Esophagus squamous epithelium (tissue), 5 donors: ENCODE data around the gene CORIN. TPM values are rescaled to one million over a fixed set of nuclear protein-coding genes. Genes with fewer than 3 reads are reported as not detected.
"Not testable (repeated sequence)": the region's sequence is repeated elsewhere in the genome, so short reads cannot be mapped to it uniquely, and the experiment has no call there.

Experiments
- DNase-seq: peaks from one replicate; lab custom pipeline; 2025; lab: John Stamatoyannopoulos, UW
- H3K27ac ChIP-seq, 4 donors: fragments of 200-600 bp; sonication (generic); one replicate each; pipeline ENCODE4 v1.5.1; 2016 to 2019; ENCODE audit warnings: mild to moderate bottlenecking in 1 of 4
- H3K27me3 ChIP-seq, 4 donors: fragments of 200-600 bp; sonication (generic); 1 replicate in 3 of 4; 2 replicates in 1 of 4; pipeline versions ENCODE4 v1.5.1 to v1.6.0; 2017 to 2021; ENCODE audit warnings: antibody characterized with exemption in 1 of 4
- H3K36me3 ChIP-seq, 3 donors: fragments of 200-600 bp; sonication (generic); one replicate each; pipeline ENCODE4 v1.5.1; 2016 to 2019
- H3K4me1 ChIP-seq, 3 donors: fragments of 200-600 bp; sonication (generic); one replicate each; pipeline ENCODE4 v1.5.1; 2017 to 2019
- H3K4me3 ChIP-seq, 4 donors: fragments of 200-600 bp; sonication (generic); 1 replicate in 3 of 4; 2 replicates in 1 of 4; pipeline ENCODE4 v1.5.1; 2016 to 2019; ENCODE audit warnings: mild to moderate bottlenecking in 2 of 4, moderate library complexity in 1 of 4
- H3K9me3 ChIP-seq, 3 donors: fragments of 200-600 bp; sonication (generic); one replicate each; pipeline ENCODE4 v1.5.1; 2016 to 2019
- CTCF ChIP-seq, 6 experiments: fragments of 450-650 bp in 4 of 6; fragments of 200-600 bp in 2 of 6; sonication (generic) in 2 of 6; IDR thresholded peaks; one replicate each; pipeline ENCODE4 v1.5.1; 2016 to 2019; ENCODE audit warnings: antibody characterized with exemption in 6 of 6, mild to moderate bottlenecking in 4 of 6, moderate library complexity in 4 of 6
- POLR2A ChIP-seq, 4 donors: fragments of 450-650 bp; IDR thresholded peaks; one replicate each; pipeline ENCODE4 v1.6.1; 2017; ENCODE audit warnings: antibody characterized with exemption in 4 of 4, mild to moderate bottlenecking in 4 of 4, moderate library complexity in 3 of 4
- WGBS, 2 donors: methylation state at CpG; one replicate each; pipeline ENCODE4 v1.1.5; 2018; 5-methylcytosine and 5-hydroxymethylcytosine counted together
- intact Hi-C: fragments of 100-400 bp; cut with DNase I; formaldehyde crosslinking; loops from one replicate; pipeline ENCODE4 v1.15.0; 2022
- total RNA-seq, 4 donors: library from RNA; depleted of rRNA; stranded (reverse); fragments of >200 nt; gene quantifications; one replicate each; pipeline ENCODE4 v1.1.0, GENCODE V29; 2016
- donor health status: DM: yes; HTN: yes; CAD: no.

CORIN gene
- total RNA-seq, 4 donors from 2014 or later, result 0.08 to 4.8 (median 0.41) TPM

GRCh38 chr4:47771020-47771419 lies 66.8 kb downstream of the CORIN start:
- intact Hi-C loops, result no loop called here
- no peaks in the 10 kb centered on the region for H3K27me3 ChIP-seq
- TF ChIP-seq POLR2A (IDR thresholded peaks at IDR 0.05), result no peak
- no peak for TF ChIP-seq CTCF (IDR thresholded peaks at IDR 0.05)
- no peaks in the 10 kb centered on the region for H3K9me3 ChIP-seq
- no peak overlapping the region for H3K27ac ChIP-seq
- H3K4me1 ChIP-seq, result no peaks in the 10 kb centered on the region
- no peak for DNase-seq
- H3K36me3 ChIP-seq, result no peaks in the 10 kb centered on the region
- 74 to 88% methylated on average over 1 of the region's 1 CpG for WGBS, 2 donors
- H3K4me3 ChIP-seq, result no peak overlapping the region

DNA sequence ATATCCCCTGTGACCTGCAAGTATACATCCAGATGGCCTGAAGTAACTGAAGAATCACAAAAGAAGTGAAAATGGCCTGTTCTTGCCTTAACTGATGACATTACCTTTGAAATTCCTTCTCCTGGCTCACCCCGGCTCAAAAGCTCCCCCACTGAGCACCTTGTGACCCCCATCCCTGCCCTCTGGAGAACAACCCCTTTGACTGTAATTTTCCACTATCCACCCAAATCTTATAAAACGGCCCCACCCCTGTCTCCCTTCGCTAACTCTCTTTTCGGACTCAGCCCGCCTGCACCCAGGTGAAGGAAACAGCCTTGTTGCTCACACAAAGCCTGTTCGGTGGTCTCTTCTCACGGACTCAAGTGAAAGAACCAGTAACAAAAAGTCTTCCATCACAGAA lies 69.9 kb downstream of the CORIN start:
- intact Hi-C loops, H3K27ac ChIP-seq, DNase-seq, H3K9me3 ChIP-seq, H3K36me3 ChIP-seq, H3K4me1 ChIP-seq, H3K4me3 ChIP-seq, H3K27me3 ChIP-seq: not testable (repeated sequence)
- WGBS, 2 donors, result 84 to 88% methylated on average over 7 of the region's 7 CpGs

GRCh38 chr4:47763279-47763678 lies 74.6 kb downstream of the CORIN start:
- no peaks in the 10 kb centered on the region for H3K36me3 ChIP-seq
- no peaks in the 10 kb centered on the region for H3K9me3 ChIP-seq
- WGBS, 2 donors, result 86 to 88% methylated on average over 6 of the region's 6 CpGs
- H3K27me3 ChIP-seq, result no peaks in the 10 kb centered on the region
- no peak for TF ChIP-seq POLR2A (IDR thresholded peaks at IDR 0.05)
- no peak for TF ChIP-seq CTCF (IDR thresholded peaks at IDR 0.05)
- H3K4me1 ChIP-seq, result no peaks in the 10 kb centered on the region
- intact Hi-C loops, result no loop called here
- H3K27ac ChIP-seq, result no peak overlapping the region
- no peak for DNase-seq
- no peak overlapping the region for H3K4me3 ChIP-seq

- TF ChIP-seq POLR2A (IDR thresholded peaks at IDR 0.05) (no peak), CTCF (IDR thresholded peaks at IDR 0.05) (no peak)
Measured at GRCh38 chr4:47762376-47763266, 75.2 kb downstream of the CORIN start.

GRCh38 chr4:47753316-47753715 lies 84.6 kb downstream of the CORIN start:
- intact Hi-C loops, DNase-seq, H3K36me3 ChIP-seq, H3K4me1 ChIP-seq, H3K9me3 ChIP-seq, H3K4me3 ChIP-seq, H3K27ac ChIP-seq, H3K27me3 ChIP-seq: not testable (repeated sequence)
- WGBS, 2 donors, result 82 to 93% methylated on average over 9 of the region's 9 CpGs

More at GRCh38 chr4:47762376-47763266, 75.2 kb downstream of the CORIN start:
- Histone ChIP-seq H3K27me3 (no peaks in the 10 kb centered on the region), H3K4me3 (no peak overlapping the region), H3K4me1 (no peaks in the 10 kb centered on the region), H3K9me3 (no peaks in the 10 kb centered on the region), H3K27ac (no peak overlapping the region), H3K36me3 (no peaks in the 10 kb centered on the region)
- WGBS, 2 donors, result 51 to 70% methylated on average over 2 of the region's 2 CpGs
- intact Hi-C loops, result no loop called here
- no peak for DNase-seq

DNA sequence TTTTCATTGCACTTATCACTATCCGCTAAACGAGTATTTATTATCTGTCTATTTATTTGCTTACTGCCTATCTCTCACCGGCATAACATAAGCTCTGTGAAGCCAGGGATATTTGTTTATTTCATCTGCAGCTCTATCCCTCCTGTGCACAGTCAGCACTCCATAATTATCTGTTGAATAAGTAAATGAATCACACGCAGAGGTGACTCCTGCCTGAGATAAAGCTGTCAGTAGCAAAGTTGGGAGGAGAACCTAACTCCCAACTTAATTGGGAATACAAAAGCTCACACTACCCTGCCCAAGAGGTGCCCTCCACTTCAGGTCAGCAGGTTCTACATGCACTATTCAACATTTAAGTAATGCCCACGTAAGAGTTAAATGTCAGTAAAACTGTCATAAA lies 85.7 kb downstream of the CORIN start:
- TF ChIP-seq CTCF (IDR thresholded peaks at IDR 0.05) (no peak), POLR2A (IDR thresholded peaks at IDR 0.05) (no peak)
- WGBS, 2 donors, result 49 to 56% methylated on average over 5 of the region's 5 CpGs
- DNase-seq, result no peak
- Histone ChIP-seq H3K9me3 (no peaks in the 10 kb centered on the region), H3K4me3 (no peak overlapping the region), H3K27me3 (no peaks in the 10 kb centered on the region), H3K27ac (no peak overlapping the region), H3K4me1 (no peaks in the 10 kb centered on the region), H3K36me3 (no peaks in the 10 kb centered on the region)
- intact Hi-C loops, result no loop called here
